ENCODE results near the gene CORO2B.

DNA sequence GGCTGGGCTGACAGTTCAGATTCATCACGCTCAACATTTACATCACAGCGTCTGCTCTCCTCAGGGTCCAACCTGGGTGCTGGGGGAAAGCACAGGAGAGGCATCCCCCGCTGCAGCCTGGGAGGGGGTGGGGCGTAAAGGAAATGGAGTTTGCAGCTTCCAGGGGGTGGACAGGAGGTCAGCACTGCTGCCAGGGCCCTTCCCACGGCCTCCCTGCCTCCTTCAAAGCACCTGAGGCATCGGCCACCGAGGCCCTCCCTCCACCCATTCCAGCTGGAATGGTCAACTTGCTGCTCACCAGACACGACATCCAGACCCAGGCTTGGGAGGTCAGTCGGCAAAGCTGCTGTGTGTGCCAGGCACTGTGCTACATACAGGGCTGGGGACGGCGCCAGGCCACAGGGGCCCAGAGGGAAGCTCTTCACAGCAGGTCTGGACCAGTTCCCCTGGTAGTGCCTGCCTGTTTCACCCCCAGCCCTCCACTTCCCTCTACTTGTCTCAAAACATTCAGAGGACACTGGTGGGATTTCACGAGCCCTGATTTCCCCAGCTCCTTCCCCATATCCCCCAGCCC, 121.2 kb downstream of the CORO2B start:
- TF ChIP-seq, protein P1, sequence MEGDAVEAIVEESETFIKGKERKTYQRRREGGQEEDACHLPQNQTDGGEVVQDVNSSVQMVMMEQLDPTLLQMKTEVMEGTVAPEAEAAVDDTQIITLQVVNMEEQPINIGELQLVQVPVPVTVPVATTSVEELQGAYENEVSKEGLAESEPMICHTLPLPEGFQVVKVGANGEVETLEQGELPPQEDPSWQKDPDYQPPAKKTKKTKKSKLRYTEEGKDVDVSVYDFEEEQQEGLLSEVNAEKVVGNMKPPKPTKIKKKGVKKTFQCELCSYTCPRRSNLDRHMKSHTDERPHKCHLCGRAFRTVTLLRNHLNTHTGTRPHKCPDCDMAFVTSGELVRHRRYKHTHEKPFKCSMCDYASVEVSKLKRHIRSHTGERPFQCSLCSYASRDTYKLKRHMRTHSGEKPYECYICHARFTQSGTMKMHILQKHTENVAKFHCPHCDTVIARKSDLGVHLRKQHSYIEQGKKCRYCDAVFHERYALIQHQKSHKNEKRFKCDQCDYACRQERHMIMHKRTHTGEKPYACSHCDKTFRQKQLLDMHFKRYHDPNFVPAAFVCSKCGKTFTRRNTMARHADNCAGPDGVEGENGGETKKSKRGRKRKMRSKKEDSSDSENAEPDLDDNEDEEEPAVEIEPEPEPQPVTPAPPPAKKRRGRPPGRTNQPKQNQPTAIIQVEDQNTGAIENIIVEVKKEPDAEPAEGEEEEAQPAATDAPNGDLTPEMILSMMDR (IDR thresholded peaks at IDR 0.05): no peak
- TF ChIP-seq POLR2AphosphoS5 (IDR thresholded peaks at IDR 0.05) (no peak), EP300 (IDR thresholded peaks at IDR 0.05) (no peak), POLR2A (IDR thresholded peaks at IDR 0.05) (no peak)
